SU-DHL-6 (cell line): Measurements from ENCODE around the gene SCN8A.

Experiments
- H2AFZ ChIP-seq: fragments of 200-600 bp; sonication (generic); 2 replicates; pipeline ENCODE4 v1.6.1; 2014; ENCODE audit warnings: low read depth, mild to moderate bottlenecking, moderate library complexity, mixed read lengths, antibody characterized with exemption, low read length; ENCODE audit not compliant: severe bottlenecking
- H3F3A ChIP-seq: fragments of 200-600 bp; shearing (Covaris generic); 2 replicates; pipeline ENCODE4 v1.6.0; 2016; ENCODE audit warnings: antibody characterized with exemption, mild to moderate bottlenecking; ENCODE audit not compliant: insufficient read depth
- H3K27ac ChIP-seq: fragments of 200-600 bp; sonication (generic); 2 replicates; pipeline ENCODE4 v1.5.1; 2016; ENCODE audit warnings: low read depth, mild to moderate bottlenecking, low read length, moderate library complexity, mixed read lengths
- H3K27me3 ChIP-seq: fragments of 200-600 bp; sonication (generic), shearing (Covaris generic); 2 replicates; pipeline ENCODE4 v1.6.0; 2014; ENCODE audit warnings: mild to moderate bottlenecking, low read length
- H3K36me3 ChIP-seq: fragments of 200-600 bp; sonication (generic); 2 replicates; pipeline ENCODE4 v1.6.1; 2014; ENCODE audit warnings: mild to moderate bottlenecking, low read length, mixed read lengths
- H3K4me2 ChIP-seq: fragments of 300-600, 200-600 bp; shearing (Covaris generic), sonication (generic); 2 replicates; pipeline ENCODE4 v1.6.0; 2014; ENCODE audit warnings: low read length, low read depth, mild to moderate bottlenecking; ENCODE audit not compliant: poor library complexity, severe bottlenecking
- H3K4me3 ChIP-seq: fragments of 200-600 bp; sonication (generic); 2 replicates; pipeline ENCODE4 v1.5.1; 2014; ENCODE audit warnings: antibody characterized with exemption, low read length, mild to moderate bottlenecking, mixed read lengths; ENCODE audit not compliant: insufficient read depth, poor library complexity, severe bottlenecking
- H3K79me2 ChIP-seq: fragments of 200-600 bp; sonication (generic); 2 replicates; pipeline ENCODE4 v1.6.1; 2014; ENCODE audit warnings: mild to moderate bottlenecking, low read length, moderate library complexity; ENCODE audit not compliant: insufficient read depth
- H3K9ac ChIP-seq: fragments of 200-600 bp; sonication (generic); 2 replicates; pipeline ENCODE4 v1.7.0; 2014; ENCODE audit warnings: mild to moderate bottlenecking, low read length
- H3K9me2 ChIP-seq: fragments of 200-600 bp; sonication (generic); replicated peaks from 2 replicates; pipeline ENCODE4 v1.6.1; 2014; ENCODE audit warnings: low read length; ENCODE audit not compliant: insufficient read depth
- H3K9me3 ChIP-seq: fragments of 200-600 bp; sonication (generic); 2 replicates; pipeline ENCODE4 v1.6.1; 2014; ENCODE audit warnings: low read length, mixed read lengths; ENCODE audit not compliant: insufficient read depth
- H4K20me1 ChIP-seq: fragments of 200-600 bp; sonication (generic); 2 replicates; pipeline ENCODE4 v1.6.1; 2014; ENCODE audit warnings: low read depth, mild to moderate bottlenecking, antibody characterized with exemption, low read length, moderate library complexity, mixed read lengths
- CTCF ChIP-seq: fragments of 200-600 bp; sonication (generic); IDR thresholded peaks from one replicate; pipeline ENCODE4 v1.5.1; 2017; ENCODE audit warnings: antibody characterized with exemption, mild to moderate bottlenecking, low read length, moderate library complexity; ENCODE audit not compliant: insufficient read depth, poor library complexity, severe bottlenecking
- EZH2phosphoT487 ChIP-seq: fragments of 200-600 bp; sonication (generic), shearing (Covaris generic); conservative IDR thresholded peaks from 2 replicates; pipeline ENCODE4 v1.6.1; 2018; ENCODE audit warnings: mild to moderate bottlenecking, antibody characterized with exemption, low read length, moderate library complexity, mixed read lengths

The SCN8A gene

GRCh38 chr12:51717326-51717925 is 126.4 kb downstream of the SCN8A start:
- H3K27ac ChIP-seq: no peak overlapping the region

GRCh38 chr12:51721282-51721940 is 130.4 kb downstream of the SCN8A start:
- no peak overlapping the region for H2AFZ ChIP-seq
- H4K20me1 ChIP-seq: no peaks in the 10 kb centered on the region
- no peak overlapping the region for H3K27ac ChIP-seq
- H3K9ac ChIP-seq: no peak overlapping the region
- no peaks in the 10 kb centered on the region for H3F3A ChIP-seq
- H3K9me2 ChIP-seq: no peaks in the 10 kb centered on the region
- H3K9me3 ChIP-seq: no peaks in the 10 kb centered on the region
- H3K36me3 ChIP-seq: no peaks in the 10 kb centered on the region
- no peaks in the 10 kb centered on the region for H3K27me3 ChIP-seq
- no peak for TF ChIP-seq CTCF
- TF ChIP-seq EZH2phosphoT487: no peak
- no peak overlapping the region for H3K4me2 ChIP-seq
- no peaks in the 10 kb centered on the region for H3K79me2 ChIP-seq
- H3K4me3 ChIP-seq: no peak overlapping the region

More at GRCh38 chr12:51717326-51717925, 126.4 kb downstream of the SCN8A start:
- no peak overlapping the region for H2AFZ ChIP-seq
- no peak overlapping the region for H3K4me2 ChIP-seq
- TF ChIP-seq EZH2phosphoT487 (no peak), CTCF (no peak)
- no peaks in the 10 kb centered on the region for H4K20me1 ChIP-seq
- no peaks in the 10 kb centered on the region for H3K9me3 ChIP-seq
- no peaks in the 10 kb centered on the region for H3F3A ChIP-seq
- H3K79me2 ChIP-seq: no peaks in the 10 kb centered on the region
- no peaks in the 10 kb centered on the region for H3K36me3 ChIP-seq
- H3K4me3 ChIP-seq: no peak overlapping the region
- H3K9me2 ChIP-seq: no peaks in the 10 kb centered on the region
- H3K27me3 ChIP-seq: no peaks in the 10 kb centered on the region
- no peak overlapping the region for H3K9ac ChIP-seq

GRCh38 chr12:51722431-51722830 is 131.4 kb downstream of the SCN8A start:
- H3K27ac ChIP-seq: no peak overlapping the region
- H3K4me2 ChIP-seq: no peak overlapping the region
- no peaks in the 10 kb centered on the region for H4K20me1 ChIP-seq
- no peak overlapping the region for H3K9ac ChIP-seq
- no peak overlapping the region for H2AFZ ChIP-seq
- no peaks in the 10 kb centered on the region for H3K79me2 ChIP-seq
- H3K27me3 ChIP-seq: 0 out of 2 replicates have a peak, but pooled peaks cover 4% of the 10 kb centered on the region
- TF ChIP-seq CTCF (no peak), EZH2phosphoT487 (no peak)
- no peaks in the 10 kb centered on the region for H3K9me2 ChIP-seq
- H3K9me3 ChIP-seq: no peaks in the 10 kb centered on the region
- no peaks in the 10 kb centered on the region for H3F3A ChIP-seq
- no peak overlapping the region for H3K4me3 ChIP-seq
- no peaks in the 10 kb centered on the region for H3K36me3 ChIP-seq
